ENCODE data around the gene HECTD1. TPM values are rescaled to one million over a fixed set of nuclear protein-coding genes. Genes with fewer than 3 reads are reported as not detected.
"Not testable (repeated sequence)": the region's sequence is repeated elsewhere in the genome, so short reads cannot be mapped to it uniquely, and the experiment has no call there.

The HECTD1 gene
- total RNA-seq, 1 donor from 2014 or later = 107 TPM

DNA sequence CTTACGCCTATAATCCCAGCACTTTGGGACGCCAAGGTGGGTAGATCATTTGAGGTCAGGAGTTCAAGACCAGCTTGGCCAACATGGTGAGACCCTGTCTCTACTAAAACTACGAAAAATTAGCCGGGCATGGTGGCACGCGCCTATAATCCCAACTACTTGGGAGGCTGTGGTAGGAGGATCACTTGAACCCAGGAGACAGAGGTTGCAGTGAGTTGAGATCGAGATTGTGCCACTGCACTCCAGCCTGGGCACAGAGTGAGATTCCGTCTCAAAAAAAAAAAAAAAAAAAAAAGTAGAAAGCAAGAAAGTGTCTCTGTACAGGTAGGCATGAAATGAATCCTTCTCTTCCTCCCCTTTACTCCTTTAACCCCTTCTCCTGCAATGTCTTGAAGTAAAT, 111.8 kb downstream of the HECTD1 start:
- intact Hi-C loops (cut with micrococcal nuclease) = not testable (repeated sequence)

DNA sequence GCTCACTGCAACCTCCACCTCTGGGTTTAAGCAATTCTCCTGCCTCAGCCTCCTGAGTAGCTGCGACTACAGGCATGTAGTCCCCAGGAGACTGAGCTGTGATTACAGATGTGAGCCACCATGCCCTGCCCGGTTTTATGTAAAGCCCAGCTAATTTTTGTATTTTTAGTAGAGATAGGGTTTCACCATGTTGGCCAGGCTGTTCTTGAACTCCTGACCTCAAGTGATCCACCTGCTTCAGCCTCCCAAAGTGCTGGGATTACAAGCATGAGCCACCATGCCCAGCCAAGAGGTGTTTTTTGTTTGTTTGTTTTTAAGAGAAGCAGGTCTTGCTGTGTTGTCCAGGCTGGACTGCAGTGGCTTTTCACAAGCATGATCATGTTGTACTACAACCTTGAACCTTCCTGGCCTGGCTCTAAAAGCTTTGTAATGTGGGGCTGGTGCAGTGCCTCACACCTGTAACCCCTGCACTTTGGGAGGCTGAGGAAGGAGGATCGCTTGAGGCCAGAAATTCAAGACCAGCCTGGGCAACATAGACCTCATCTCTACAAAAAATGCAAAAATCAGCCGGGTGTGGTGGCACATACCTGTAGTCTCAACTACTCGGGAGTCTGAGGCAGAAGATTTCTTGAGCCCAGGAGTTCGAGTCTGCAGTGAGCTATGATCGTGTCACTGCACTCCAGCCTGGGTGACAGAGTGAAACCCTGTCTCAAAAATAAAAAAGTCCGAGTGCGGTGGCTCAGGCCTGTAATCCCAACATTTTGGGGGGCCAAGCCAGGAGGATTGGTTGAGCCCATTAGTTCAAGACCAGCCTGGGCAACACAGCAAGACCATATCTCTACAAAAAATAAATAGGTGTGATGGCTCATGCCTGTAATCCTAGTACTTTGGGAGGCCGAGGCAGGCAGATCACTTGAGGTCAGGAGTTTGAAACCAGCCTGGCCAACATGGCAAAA, 113.4 kb downstream of the HECTD1 start:
- intact Hi-C loops (cut with micrococcal nuclease) = not testable (repeated sequence)

DNA sequence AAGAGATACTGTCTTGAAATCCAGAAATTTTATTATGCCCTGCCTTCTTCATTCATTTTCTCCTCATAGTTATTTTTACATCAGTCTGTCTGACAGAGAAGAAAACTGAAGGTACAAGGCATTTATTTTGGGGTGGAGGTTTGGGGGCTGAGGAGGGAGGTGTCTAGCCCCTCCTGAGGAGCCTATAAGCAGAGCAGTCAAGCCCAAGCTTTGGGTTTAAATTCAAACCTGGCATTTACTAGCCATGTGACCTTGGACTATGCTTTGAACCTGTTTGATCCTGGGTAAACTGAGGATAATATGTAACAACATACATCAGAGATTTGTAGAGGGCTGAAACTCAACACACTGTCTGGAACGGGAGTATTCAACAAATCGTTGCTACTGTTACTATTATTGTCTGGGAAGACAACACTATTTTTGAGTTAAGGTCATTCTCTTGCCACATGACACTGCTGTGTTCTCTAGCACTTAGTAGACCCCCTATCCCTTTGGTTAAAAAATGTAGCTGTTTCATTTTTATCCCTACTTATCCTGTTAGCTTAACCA, 115.4 kb downstream of the HECTD1 start:
- intact Hi-C loops (cut with micrococcal nuclease) = no loop called here

DNA sequence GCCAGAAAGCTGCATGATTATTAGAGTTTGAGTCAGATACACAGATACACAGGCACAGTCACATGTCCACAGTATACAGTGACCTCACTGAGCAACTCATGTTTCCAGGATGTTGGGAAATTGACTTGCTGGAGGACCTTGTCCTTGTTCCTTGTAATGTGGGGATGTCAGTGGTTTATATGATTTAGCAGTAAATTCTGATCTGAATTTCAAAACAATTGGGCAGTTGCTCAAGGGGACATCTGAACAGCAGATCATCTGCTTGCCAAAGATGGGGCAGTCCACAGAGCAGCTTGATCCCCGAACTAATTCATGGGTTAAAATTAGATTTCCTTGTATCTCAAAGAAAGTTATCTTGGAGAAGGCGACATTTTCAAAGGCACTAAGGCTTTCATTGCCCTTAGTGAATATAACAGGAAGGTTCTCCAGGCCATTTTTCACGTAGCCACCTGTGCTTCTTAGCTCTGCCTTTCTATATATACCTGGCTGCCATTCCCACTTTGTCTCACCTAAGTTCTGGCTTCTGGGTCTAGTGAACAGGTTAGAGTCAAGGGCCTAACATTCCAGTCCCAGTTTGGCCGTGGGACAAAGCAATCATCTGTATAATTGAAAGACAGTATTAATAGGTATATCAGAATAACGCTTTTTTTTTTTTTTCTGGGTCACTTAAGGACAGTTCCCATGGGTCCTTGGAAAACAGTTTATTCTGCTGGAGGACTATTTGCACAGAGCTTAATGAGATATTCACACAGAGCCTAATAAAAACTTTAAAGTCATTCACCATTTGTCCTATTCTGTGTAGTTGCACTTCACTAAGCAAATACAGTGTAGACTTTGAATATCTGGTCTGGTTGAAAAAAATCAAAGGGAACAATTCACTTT, 116.5 kb downstream of the HECTD1 start:
- intact Hi-C loops (cut with micrococcal nuclease) = no loop called here

DNA sequence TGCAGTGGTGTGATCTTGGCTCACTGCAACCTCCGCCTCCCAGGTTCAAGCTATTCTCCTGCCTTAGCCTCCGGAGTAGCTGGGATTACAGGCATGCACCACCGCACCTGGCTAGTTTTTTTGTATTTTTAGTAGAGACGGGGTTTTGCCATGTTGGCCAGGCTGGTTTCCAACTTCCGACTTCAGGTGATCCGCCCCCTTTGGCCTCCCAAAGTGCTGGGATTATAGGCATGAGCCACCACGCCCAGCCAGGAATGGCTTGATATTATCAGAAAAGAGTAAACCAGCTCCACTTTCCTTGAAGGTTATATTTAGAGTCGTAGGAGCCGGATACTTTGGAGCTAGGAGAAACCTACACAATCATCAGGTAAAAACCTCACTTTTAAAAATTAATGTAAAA, 121.1 kb downstream of the HECTD1 start:
- intact Hi-C loops (cut with micrococcal nuclease) = not testable (repeated sequence)

DNA sequence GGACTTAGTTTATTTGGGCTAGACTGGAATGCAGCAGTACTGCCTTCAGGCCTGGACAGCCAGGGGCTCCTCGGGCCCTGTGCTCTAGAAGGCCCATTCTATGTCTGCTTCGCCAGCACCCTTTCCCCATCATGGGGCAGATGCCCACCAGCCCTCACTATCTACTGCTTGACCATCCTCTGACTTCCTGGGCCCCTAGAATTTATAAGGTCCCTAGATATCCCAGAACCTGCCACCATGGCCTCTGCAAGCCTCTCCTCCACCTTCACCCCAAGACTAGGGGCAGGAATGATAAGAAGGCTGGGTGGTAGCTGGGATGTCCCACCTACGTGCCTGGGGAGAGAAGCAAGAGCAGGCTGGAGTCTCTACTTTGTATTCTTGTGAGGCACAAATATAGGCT, 122.6 kb downstream of the HECTD1 start:
- intact Hi-C loops (cut with micrococcal nuclease) = no loop called here

DNA sequence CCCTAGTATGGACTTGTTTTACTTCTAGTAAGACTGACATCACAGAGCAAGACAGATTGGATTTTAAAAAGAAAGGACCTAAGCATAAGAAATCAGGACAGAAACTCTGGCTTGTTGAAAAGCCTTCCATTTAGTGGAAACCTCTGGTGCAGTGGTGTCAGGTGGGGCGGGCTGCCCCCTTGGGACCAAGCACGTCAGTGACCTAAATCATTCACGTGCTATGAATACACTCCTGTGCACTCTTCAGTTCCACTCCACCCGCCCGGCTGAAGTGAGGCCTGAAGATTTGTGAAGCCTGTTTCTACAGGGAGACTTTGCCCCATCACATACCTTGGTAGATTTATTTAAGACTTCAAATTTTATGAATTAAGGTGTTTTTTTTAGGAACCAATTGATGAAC, 123.2 kb downstream of the HECTD1 start:
- intact Hi-C loops (cut with micrococcal nuclease) = loop anchor here (5.0 kb wide), 1 partner anchor 57 kb away; the partner anchor contains the start of genes AP4S1 and STRN3

DNA sequence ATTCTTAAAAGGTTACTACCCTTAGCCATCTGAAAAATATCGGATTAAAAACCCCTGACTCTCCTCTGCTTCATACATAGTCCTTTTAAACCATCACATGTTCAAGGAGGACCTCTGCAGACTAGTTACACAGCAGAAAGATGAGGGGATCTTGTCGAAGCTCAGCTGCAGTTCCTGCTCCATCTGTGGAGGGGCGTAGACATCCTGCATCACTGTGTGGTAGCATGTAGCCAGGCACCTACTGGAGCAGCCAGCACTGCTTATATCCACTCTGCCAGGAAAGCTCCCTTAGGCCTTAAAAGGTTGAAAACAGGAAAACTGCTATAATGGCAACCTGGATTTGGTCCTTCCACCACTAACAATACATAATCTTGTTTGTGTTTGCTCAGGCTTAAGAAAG, 123.8 kb downstream of the HECTD1 start:
- intact Hi-C loops (cut with micrococcal nuclease) = loop anchor here (2.0 to 5.0 kb wide), 3 partner anchors 56 to 271 kb away; partner anchors contain the start of genes AP4S1 and STRN3

DNA sequence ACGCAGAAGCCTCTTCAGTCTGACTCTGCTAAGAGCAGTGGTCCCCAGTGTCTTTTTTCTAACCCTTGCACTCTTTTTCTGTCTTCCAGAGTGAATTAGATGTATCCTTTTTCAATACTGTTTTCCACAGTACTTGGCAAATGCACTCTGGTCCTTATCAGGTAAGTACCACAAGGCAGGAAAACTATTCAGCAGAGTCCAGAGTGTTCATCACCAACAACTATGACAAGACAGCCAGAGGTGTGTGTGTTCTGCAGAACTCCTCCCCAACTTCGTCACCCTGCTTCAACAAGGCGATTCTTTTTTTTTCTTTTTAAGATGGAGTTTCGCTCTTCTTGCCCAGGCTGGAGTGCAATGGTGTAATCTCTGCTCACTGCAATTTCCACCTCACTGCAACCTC, 127.1 kb downstream of the HECTD1 start:
- intact Hi-C loops (cut with micrococcal nuclease) = loop anchor here (5.0 kb wide), 1 partner anchor 53 kb away; the partner anchor contains the start of genes AP4S1 and STRN3

DNA sequence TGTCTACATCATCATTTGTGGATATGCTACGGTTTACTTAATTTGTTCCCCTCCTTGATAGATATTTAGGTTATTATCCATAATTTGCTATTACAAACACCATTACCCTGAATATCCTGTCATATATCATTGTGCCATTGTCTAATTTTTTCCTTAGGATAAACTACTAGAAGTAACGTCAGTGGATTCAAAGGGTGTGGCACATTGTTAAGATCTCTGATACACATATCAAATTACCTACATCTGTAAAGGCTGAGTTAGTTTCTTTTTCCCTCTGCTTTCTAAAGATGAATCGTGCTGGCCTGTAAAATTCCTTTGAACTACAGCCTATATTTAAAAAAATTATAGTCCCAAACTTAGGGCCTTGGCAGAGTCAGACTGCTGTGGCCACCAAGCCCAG, 127.5 kb downstream of the HECTD1 start:
- intact Hi-C loops (cut with micrococcal nuclease) = loop anchor here (5.0 kb wide), 1 partner anchor 53 kb away; the partner anchor contains the start of genes AP4S1 and STRN3

DNA sequence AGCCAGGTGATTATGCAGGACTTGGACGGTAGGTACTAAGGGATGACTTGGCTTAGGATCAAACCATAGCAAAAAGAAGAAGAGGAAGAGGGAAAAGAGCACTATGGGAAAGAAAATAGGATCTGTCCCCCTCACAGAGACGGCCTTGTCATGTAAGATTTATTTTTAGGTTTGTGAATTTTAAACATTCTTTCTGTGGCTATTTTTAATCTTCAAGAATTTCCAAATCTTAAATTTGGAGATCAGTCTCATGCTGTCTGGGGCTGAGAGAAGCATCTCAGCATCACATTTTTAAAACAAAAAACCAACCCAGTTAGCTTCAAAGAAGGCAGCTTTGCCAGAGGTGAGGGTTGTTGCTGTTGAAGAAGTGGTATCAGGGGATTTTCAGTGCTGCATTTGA, 128.8 kb downstream of the HECTD1 start:
- intact Hi-C loops (cut with micrococcal nuclease) = no loop called here

DNA sequence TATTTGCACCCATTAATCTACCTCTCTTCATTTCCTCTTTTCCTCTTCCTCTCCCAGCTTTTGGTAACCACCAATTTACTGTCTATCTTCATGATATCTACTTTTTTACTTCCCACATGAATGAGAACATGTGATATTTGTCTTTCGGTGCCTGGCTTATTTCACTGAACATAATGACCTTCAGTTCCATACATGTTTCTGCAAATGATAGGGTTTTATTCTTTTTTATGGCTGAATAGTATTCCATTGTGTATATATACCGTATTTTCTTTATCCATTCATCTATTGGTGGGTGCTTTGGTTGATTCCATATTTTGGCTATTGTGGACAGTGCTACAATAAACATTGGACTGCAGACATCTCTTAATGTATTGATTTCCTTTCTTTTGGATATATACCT, 132.4 kb downstream of the HECTD1 start:
- intact Hi-C loops (cut with micrococcal nuclease) = no loop called here

DNA sequence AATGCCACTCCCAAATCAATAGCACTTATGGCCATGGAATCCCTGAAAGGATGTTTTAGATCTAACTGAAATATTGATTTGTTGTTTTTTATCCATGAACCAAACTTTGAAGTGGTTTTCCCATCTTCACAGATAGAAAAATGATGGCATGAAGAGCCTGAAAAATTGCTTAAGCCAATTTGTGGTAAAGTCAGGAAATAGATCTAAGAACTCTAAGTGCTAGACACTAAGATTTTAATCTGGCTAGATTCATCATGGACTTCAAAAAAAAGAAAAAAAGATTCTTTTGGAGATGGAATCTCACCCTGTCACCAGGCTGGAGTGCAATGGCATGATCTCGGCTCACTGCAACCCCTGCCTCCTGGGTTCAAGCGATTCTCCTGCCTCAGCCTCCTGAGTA, 136.4 kb downstream of the HECTD1 start:
- intact Hi-C loops (cut with micrococcal nuclease) = no loop called here

DNA sequence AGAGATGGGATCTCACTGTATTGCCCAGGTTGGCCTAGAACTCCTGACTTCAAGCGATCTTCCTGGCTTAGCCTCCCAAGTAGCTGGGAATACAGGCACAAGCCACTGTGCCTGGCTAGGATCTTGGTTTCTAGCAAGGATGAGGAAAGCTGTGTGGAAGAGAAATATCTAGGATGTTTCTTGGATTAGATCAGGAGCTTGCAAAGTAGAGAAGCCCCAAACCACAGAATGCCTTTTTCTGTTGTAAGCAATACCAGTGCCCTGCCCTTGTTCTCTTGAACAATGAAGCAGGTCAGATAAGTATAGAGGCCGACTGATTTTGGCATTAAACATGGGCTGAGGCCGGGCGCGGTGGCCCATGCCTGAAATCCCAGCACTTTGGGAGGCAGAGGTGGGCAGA, 137.2 kb downstream of the HECTD1 start:
- intact Hi-C loops (cut with micrococcal nuclease) = no loop called here

DNA sequence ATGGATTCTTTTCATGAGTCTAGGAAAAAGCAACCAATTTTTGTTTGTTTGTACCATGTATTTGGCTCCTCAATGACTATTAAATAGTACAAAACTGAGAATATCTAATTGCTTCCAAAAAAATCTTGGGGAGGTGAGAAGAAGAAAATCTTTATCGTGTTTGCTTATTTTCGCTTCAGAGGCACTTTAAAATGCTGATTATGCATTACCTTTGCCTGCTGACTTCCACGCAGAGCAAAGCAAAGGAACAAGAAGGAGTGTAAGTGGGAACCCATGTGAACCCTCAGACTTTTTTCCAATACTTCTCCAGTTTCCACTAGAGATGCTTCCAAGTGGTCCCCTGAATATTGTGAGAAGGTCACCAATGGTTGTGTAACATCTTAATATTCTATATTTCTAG, 138.2 kb downstream of the HECTD1 start:
- intact Hi-C loops (cut with micrococcal nuclease) = no loop called here

DNA sequence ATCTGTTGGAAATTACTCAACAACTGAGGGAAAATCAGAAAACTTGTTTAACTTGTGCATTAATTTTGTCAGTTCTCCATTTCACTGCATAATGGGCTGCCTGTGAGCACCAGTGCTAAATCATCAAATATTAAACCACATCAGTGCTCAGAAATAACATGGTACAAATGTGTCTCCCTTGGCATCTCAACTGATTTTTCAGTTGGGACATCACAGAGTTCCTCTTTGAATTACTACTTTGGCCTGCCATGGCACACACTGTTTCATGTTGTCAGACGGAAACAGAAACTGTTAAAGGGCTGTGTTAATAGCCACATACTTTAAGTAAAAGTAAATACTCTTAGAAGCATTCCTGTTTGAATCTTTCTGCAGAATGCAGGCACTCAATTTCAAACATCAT, 139.4 kb downstream of the HECTD1 start:
- intact Hi-C loops (cut with micrococcal nuclease) = no loop called here

DNA sequence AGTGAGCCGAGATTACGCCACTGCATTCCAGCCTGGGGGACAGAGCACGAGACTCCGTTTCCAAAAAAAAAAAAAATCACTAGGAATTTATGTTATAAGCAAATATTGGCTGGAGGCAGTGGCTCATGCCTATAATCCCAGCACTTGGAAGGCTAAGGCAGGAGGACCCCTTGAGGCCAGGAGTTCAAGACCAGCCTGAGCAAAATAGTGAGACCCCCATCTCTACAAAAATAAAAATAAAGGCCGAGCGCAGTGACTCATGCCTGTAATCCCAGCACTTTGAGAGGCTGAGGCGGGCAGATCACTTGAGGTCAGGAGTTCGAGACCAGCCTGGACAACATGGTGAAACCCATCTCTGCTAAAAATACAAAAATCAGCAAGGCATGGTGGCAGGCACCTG, 144.7 kb downstream of the HECTD1 start:
- intact Hi-C loops (cut with micrococcal nuclease) = not testable (repeated sequence)

DNA sequence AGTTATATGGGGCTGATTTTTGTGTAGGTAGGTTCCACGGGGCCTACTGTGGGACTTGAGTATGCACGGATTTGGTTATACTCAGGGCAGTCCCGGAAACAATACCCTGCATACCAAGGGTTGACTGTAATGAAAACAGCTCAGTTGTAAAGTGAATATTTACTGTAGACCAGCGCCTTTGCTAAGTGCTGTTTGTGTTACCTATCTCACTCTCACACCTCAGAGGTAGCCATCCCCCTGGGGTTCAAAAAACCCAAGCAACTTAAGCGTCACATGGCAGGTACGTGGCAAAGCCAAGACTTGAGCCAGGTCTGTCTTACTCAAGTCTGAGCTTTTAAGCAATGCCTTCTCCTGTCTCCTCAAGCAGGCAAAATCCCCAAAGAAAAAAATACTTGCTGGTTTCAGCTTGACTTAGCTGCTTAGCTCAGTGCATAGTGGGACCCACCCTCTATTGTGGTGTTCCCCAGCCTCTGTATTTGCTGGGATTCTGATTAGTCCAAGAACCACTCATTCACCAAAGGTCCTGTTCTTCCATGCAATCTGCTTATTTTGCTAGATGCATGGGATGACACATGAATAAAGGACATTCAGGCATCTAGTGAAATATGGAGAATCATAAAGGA, 147.2 kb downstream of the HECTD1 start:
- intact Hi-C loops (cut with micrococcal nuclease) = no loop called here

DNA sequence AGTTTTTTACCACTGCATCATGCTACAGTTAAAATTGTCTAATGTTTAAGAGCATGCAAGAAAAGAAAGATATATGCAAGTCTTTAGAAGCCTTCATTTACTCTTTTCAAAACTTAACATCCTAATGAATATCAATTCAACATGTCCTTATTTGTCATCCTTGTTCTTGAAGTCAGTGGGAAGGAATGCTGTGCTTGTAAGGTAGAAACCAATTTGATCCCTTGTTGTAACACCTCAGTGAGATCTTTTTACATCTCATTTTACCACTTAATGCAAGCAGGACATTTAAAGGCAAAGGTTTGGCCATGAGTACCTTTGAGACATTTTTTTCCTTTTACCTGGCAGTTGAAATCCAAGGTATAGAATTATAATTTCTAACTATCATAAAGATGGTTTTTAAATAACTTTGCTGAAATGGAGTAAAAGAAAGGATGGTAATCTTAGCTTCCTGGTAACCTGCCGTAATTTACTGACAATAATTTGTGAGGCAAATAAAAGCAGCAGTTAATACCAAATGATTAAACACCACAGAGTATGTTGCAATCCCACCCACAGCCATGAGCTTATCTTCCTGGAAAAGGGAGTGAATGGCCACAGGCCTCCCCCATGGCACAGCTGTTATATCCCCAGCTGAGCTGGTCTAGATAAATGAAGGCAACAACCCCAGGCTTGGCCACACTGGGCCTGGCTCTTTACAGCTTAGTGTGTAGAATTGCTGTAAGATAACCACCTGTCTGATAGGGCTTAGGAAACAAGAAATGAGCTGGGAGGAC, 148.3 kb downstream of the HECTD1 start:
- intact Hi-C loops (cut with micrococcal nuclease) = no loop called here

DNA sequence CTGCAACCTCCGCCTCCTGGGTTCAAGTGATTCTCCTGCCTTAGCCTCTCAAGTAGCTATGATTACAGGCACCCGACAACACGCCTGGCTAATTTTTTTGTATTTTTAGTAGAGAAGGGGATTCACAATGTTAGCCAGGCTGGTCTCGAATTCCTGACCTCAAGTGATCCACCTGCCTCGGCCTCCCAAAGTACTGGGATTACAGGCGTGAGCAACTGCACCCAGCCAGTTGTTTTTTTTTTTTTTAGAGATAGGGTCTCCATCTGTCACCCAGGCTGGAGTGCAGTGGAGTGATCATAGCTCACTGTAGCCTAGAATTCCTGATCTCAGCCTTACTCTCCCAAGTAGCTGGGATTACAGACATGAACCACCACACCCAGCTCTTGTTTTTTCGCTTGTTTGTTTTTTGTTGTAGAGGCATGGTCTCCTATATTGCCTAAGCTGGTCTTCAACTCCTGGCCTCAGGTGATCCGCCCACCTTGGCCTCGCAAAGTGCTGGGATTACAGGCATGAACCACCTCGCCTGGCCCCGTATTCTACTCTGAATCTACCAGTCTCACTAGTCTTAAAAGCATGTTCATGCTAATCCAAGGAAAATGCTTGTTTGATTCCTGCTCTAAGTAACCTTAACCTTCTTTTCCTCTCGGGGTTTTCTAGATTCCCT, 149.8 kb downstream of the HECTD1 start:
- intact Hi-C loops (cut with micrococcal nuclease) = no loop called here
